Peyer's patch (tissue), 4 donors: ENCODE data around the gene RNF224. TPM values are rescaled to one million over a fixed set of nuclear protein-coding genes. Genes with fewer than 3 reads are reported as not detected.

Experiments used
- DNase-seq, 3 donors: peaks; one replicate each; pipeline ENCODE4 v3.0.0-alpha.2; 2017 to 2019
- H3K27ac ChIP-seq, 4 donors: fragments of 200-600 bp; sonication (generic); one replicate each; pipeline ENCODE4 v1.5.1; 2016 to 2019
- H3K27me3 ChIP-seq, 2 donors: fragments of 200-600 bp; sonication (generic); one replicate each; pipeline ENCODE4 v1.5.1; 2019
- H3K36me3 ChIP-seq, 3 donors: fragments of 200-600 bp; sonication (generic); one replicate each; pipeline ENCODE4 v1.5.1; 2016 to 2019
- H3K4me1 ChIP-seq, 4 donors: fragments of 200-600 bp; sonication (generic); one replicate each; pipeline ENCODE4 v1.5.1; 2016 to 2019
- H3K4me3 ChIP-seq, 4 donors: fragments of 200-600 bp; sonication (generic); 1 replicate in 3 of 4; 2 replicates in 1 of 4; pipeline ENCODE4 v1.5.1; 2016 to 2019; ENCODE audit warnings: mild to moderate bottlenecking in 1 of 4
- H3K9me3 ChIP-seq, 4 donors: fragments of 200-600 bp; sonication (generic); one replicate each; pipeline ENCODE4 v1.5.1; 2016 to 2019; ENCODE audit warnings: mild to moderate bottlenecking in 1 of 4
- POLR2A ChIP-seq, 2 donors: fragments of 450-650 bp; IDR thresholded peaks; one replicate each; pipeline ENCODE4 v1.5.1; 2017; ENCODE audit warnings: antibody characterized with exemption in 2 of 2, mild to moderate bottlenecking in 2 of 2, moderate library complexity in 2 of 2
- total RNA-seq, 4 donors: library from RNA; depleted of rRNA; stranded (reverse); fragments of >200 nt; gene quantifications; one replicate each; pipeline ENCODE4 v1.1.0, GENCODE V29; 2016
- TF ChIP-seq, protein P1 (sequence below), 6 experiments: fragments of 450-650 bp in 4 of 6; fragments of 200-600 bp in 2 of 6; sonication (generic) in 1 of 6; IDR thresholded peaks; one replicate each; pipeline ENCODE4 v1.5.1; 2017 to 2019; ENCODE audit warnings: antibody characterized with exemption in 6 of 6, mild to moderate bottlenecking in 3 of 6, moderate library complexity in 1 of 6

The RNF224 gene
- total RNA-seq, 4 donors from 2014 or later, result not detected

DNA sequence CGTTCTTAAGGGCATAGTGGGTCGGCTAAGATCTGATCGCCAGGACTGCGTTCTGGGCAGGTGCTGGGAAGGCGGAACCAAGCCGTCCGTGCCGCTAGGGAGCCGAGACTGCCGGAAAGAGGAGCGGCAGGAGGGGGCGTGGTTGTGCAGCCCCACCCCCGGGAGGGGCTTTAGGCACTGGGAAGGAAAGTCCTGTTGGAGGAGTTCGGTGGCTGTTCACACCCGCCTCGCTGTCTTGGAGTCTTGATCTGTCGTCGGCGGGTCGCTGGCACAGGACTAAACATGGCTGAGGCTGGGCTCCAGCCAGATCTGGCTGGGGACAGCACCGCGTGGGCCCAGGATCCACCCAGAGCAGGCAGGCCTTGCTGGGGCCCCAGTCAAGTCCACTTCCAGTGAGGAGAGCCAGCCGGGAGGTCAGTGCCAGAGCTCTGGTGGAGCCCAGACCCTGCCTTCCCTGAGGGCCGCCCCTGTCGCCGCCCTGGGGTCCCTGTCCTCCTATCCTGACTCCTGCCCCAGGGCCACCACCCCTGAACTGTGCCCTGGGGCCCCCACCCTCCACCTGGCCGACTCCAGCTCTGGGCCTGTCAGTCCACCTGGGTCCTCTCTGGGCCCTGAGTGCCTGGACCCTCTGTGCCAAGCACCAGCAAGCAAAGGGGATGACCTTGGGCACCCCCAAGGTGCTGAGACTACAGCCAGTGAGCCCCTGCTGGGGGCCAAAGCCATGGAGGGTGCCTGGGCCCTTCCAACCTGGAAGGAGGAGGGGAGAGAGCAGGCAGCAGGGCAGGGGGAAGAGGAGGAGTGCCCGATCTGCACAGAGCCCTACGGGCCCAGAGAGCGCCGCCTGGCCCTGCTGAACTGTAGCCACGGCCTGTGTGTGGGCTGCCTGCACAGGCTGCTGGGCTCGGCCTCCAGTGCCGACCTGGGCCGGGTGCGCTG lies 9.8 kb upstream of the RNF224 start:
- DNase-seq, result peak in 2 of 3 donors; percentile 92 to 94
- Histone ChIP-seq H3K36me3 (peaks cover 0 to 15% (median 0%) of the 10 kb centered on the region in 3 donors), H3K27ac (peak overlapping the region in 3 of 4 donors; percentile 74 to 95 (median 83)), H3K27me3 (no peaks in the 10 kb centered on the region), H3K4me3 (peak overlapping the region in 3 of 4 donors; percentile 14 to 62 (median 54)), H3K4me1 (peaks cover 3 to 38% (median 7%) of the 10 kb centered on the region in 4 donors), H3K9me3 (no peaks in the 10 kb centered on the region)
- peak; percentile 87 to 94 for TF ChIP-seq POLR2A (IDR thresholded peaks at IDR 0.05)
- TF ChIP-seq, protein P1, sequence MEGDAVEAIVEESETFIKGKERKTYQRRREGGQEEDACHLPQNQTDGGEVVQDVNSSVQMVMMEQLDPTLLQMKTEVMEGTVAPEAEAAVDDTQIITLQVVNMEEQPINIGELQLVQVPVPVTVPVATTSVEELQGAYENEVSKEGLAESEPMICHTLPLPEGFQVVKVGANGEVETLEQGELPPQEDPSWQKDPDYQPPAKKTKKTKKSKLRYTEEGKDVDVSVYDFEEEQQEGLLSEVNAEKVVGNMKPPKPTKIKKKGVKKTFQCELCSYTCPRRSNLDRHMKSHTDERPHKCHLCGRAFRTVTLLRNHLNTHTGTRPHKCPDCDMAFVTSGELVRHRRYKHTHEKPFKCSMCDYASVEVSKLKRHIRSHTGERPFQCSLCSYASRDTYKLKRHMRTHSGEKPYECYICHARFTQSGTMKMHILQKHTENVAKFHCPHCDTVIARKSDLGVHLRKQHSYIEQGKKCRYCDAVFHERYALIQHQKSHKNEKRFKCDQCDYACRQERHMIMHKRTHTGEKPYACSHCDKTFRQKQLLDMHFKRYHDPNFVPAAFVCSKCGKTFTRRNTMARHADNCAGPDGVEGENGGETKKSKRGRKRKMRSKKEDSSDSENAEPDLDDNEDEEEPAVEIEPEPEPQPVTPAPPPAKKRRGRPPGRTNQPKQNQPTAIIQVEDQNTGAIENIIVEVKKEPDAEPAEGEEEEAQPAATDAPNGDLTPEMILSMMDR (IDR thresholded peaks at IDR 0.05), result peak in 3 of 6 experiments; percentile 38 to 39 (median 39)

DNA sequence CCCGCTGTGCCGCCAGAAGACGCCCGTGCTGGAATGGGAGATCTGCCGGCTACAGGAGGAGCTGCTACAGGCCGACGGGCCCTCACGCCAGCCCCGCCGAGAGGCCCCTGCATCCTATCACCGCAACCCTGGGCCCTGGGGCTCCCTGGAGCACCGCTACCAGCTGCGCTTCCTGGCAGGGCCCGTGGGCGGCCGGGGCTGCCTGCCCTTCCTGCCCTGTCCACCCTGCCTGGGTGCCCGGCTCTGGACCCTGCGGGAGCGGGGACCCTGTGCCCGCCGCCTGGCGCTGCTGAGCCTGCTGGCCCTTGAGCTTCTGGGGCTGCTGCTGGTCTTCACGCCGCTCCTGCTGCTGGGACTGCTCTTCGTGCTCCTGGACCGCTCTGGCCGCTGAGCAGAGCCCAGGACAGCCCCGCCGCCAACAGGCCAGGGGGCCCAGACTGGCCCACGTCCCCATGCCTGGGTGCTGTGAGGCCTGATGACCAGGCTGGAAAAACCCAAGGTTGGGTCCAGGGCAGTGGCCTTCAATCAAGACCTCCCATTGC lies 9.0 kb upstream of the RNF224 start:
- Histone ChIP-seq H3K9me3 (no peaks in the 10 kb centered on the region), H3K27ac (peak overlapping the region in 3 of 4 donors; percentile 74 to 95 (median 83)), H3K4me3 (peak overlapping the region in 3 of 4 donors; percentile 14 to 62 (median 54)), H3K4me1 (peaks cover 3 to 44% (median 12%) of the 10 kb centered on the region in 4 donors), H3K36me3 (peaks cover 0 to 15% (median 0%) of the 10 kb centered on the region in 3 donors), H3K27me3 (no peaks in the 10 kb centered on the region)
- no peak for DNase-seq
- TF ChIP-seq POLR2A (IDR thresholded peaks at IDR 0.05), result no peak
- TF ChIP-seq, protein P1 (IDR thresholded peaks at IDR 0.05), result no peak

DNA sequence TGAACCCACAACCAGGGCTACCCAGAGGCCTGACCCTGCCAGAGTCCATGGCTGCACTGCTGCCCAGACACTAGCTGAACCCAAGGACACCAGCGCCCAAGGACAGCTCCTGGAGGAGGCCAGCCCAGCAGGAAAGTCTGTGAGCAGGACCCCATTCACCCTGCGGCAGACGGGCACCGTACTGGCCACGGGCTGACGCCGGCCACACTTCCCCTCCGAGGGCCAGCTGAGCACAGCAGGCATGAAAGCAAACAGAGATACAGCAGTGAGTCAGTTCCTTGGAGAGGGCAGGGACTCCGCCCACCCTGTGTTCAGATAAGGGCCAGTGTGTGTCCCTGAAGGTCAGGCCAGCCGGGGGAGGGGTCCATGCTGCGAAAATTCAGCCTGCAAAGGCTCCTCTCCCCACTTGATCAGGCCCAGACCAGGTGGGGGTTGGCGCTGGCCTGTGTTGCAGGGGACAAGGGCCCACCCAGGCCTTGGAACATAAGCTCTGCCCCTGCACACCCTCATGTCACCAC lies 8.5 kb upstream of the RNF224 start:
- H3K27me3 ChIP-seq, result no peaks in the 10 kb centered on the region
- DNase-seq, result peak in 2 of 3 donors; percentile 77 to 78
- H3K36me3 ChIP-seq, result peaks cover 0 to 15% (median 0%) of the 10 kb centered on the region in 3 donors
- peak overlapping the region in 2 of 4 donors; percentile 54 to 62 for H3K4me3 ChIP-seq
- H3K27ac ChIP-seq, result peak overlapping the region in 3 of 4 donors; percentile 74 to 95 (median 83)
- peaks cover 3 to 44% (median 13%) of the 10 kb centered on the region in 4 donors for H3K4me1 ChIP-seq
- peak; percentile 46 to 59 for TF ChIP-seq POLR2A (IDR thresholded peaks at IDR 0.05)
- TF ChIP-seq, protein P1 (IDR thresholded peaks at IDR 0.05), result no peak
- H3K9me3 ChIP-seq, result no peaks in the 10 kb centered on the region

DNA sequence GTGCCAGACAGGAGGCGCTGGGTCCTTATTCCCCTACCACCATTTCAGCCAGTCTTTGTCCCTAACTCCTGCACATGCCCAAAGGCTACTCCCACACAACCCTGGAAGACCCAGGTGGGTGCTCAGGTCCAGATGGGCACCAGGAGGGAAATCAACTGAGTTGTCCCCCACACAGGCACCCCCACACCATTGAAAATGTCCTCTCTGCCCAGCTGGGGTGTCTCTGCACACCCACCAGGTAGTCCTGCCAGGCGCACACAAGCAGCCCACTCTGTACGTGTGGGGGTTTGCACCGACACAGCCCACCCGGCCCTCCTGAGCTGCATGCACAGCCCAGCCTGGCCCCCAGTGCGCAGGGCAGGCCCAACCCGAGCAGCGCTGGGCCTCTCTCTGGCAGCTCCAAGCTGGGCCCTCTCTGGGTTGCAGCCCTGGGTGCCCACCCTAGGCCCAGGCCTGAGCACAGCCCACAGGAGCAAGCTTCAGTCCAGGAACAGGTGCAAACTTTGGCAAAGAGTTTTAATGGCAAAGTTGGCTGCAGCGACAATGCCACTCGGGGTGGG lies 7.5 kb upstream of the RNF224 start:
- Histone ChIP-seq H3K9me3 (no peaks in the 10 kb centered on the region), H3K4me1 (peaks cover 7 to 44% (median 15%) of the 10 kb centered on the region in 4 donors), H3K4me3 (no peak overlapping the region), H3K36me3 (peaks cover 0 to 9% (median 0%) of the 10 kb centered on the region in 3 donors), H3K27ac (no peak overlapping the region), H3K27me3 (no peaks in the 10 kb centered on the region)
- no peak for DNase-seq
- TF ChIP-seq, protein P1 (IDR thresholded peaks at IDR 0.05), result no peak
- TF ChIP-seq POLR2A (IDR thresholded peaks at IDR 0.05), result no peak
